ENCODE measurements around the gene ENPP4.

Gene ENPP4

GRCh38 chr6:46129629-46130511 lies at the start of gene ENPP4 (continued):
- TF ChIP-seq PATZ1 (tag by site-specific recombination; IDR thresholded peaks at IDR 0.05), result peak; percentile 44; the same call in 1 of the 2 replicates
- TF ChIP-seq, protein P1, sequence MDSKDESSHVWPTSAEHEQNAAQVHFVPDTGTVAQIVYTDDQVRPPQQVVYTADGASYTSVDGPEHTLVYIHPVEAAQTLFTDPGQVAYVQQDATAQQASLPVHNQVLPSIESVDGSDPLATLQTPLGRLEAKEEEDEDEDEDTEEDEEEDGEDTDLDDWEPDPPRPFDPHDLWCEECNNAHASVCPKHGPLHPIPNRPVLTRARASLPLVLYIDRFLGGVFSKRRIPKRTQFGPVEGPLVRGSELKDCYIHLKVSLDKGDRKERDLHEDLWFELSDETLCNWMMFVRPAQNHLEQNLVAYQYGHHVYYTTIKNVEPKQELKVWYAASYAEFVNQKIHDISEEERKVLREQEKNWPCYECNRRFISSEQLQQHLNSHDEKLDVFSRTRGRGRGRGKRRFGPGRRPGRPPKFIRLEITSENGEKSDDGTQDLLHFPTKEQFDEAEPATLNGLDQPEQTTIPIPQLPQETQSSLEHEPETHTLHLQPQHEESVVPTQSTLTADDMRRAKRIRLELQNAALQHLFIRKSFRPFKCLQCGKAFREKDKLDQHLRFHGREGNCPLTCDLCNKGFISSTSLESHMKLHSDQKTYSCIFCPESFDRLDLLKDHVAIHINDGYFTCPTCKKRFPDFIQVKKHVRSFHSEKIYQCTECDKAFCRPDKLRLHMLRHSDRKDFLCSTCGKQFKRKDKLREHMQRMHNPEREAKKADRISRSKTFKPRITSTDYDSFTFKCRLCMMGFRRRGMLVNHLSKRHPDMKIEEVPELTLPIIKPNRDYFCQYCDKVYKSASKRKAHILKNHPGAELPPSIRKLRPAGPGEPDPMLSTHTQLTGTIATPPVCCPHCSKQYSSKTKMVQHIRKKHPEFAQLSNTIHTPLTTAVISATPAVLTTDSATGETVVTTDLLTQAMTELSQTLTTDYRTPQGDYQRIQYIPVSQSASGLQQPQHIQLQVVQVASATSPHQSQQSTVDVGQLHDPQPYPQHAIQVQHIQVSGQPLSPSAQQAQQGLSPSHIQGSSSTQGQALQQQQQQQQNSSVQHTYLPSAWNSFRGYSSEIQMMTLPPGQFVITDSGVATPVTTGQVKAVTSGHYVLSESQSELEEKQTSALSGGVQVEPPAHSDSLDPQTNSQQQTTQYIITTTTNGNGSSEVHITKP (tag by site-specific recombination; IDR thresholded peaks at IDR 0.05), result peak; percentile 81
- no peak for TF ChIP-seq MYNN (tag by site-specific recombination; IDR thresholded peaks at IDR 0.05; ENCODE audit: borderline replicate concordance)
- no peak for TF ChIP-seq ZNF624 (tag by site-specific recombination; IDR thresholded peaks at IDR 0.05)
- TF ChIP-seq GLIS1 (tag by site-specific recombination; IDR thresholded peaks at IDR 0.05), result peak; percentile 57; the same call in 1 of the 2 replicates
- no peak for TF ChIP-seq IKZF3 (tag by site-specific recombination; IDR thresholded peaks at IDR 0.05)
- TF ChIP-seq, protein P2, sequence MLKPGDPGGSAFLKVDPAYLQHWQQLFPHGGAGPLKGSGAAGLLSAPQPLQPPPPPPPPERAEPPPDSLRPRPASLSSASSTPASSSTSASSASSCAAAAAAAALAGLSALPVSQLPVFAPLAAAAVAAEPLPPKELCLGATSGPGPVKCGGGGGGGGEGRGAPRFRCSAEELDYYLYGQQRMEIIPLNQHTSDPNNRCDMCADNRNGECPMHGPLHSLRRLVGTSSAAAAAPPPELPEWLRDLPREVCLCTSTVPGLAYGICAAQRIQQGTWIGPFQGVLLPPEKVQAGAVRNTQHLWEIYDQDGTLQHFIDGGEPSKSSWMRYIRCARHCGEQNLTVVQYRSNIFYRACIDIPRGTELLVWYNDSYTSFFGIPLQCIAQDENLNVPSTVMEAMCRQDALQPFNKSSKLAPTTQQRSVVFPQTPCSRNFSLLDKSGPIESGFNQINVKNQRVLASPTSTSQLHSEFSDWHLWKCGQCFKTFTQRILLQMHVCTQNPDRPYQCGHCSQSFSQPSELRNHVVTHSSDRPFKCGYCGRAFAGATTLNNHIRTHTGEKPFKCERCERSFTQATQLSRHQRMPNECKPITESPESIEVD (tag by site-specific recombination; IDR thresholded peaks at IDR 0.05), result no peak
- TF ChIP-seq KLF7 (tag by site-specific recombination; IDR thresholded peaks at IDR 0.05; ENCODE audit: borderline replicate concordance), result 0 out of 2 replicates have a peak, but pooled peaks have one; percentile 34
- no peak for TF ChIP-seq ZBTB21 (tag by site-specific recombination; IDR thresholded peaks at IDR 0.05)
- TF ChIP-seq, protein P3, sequence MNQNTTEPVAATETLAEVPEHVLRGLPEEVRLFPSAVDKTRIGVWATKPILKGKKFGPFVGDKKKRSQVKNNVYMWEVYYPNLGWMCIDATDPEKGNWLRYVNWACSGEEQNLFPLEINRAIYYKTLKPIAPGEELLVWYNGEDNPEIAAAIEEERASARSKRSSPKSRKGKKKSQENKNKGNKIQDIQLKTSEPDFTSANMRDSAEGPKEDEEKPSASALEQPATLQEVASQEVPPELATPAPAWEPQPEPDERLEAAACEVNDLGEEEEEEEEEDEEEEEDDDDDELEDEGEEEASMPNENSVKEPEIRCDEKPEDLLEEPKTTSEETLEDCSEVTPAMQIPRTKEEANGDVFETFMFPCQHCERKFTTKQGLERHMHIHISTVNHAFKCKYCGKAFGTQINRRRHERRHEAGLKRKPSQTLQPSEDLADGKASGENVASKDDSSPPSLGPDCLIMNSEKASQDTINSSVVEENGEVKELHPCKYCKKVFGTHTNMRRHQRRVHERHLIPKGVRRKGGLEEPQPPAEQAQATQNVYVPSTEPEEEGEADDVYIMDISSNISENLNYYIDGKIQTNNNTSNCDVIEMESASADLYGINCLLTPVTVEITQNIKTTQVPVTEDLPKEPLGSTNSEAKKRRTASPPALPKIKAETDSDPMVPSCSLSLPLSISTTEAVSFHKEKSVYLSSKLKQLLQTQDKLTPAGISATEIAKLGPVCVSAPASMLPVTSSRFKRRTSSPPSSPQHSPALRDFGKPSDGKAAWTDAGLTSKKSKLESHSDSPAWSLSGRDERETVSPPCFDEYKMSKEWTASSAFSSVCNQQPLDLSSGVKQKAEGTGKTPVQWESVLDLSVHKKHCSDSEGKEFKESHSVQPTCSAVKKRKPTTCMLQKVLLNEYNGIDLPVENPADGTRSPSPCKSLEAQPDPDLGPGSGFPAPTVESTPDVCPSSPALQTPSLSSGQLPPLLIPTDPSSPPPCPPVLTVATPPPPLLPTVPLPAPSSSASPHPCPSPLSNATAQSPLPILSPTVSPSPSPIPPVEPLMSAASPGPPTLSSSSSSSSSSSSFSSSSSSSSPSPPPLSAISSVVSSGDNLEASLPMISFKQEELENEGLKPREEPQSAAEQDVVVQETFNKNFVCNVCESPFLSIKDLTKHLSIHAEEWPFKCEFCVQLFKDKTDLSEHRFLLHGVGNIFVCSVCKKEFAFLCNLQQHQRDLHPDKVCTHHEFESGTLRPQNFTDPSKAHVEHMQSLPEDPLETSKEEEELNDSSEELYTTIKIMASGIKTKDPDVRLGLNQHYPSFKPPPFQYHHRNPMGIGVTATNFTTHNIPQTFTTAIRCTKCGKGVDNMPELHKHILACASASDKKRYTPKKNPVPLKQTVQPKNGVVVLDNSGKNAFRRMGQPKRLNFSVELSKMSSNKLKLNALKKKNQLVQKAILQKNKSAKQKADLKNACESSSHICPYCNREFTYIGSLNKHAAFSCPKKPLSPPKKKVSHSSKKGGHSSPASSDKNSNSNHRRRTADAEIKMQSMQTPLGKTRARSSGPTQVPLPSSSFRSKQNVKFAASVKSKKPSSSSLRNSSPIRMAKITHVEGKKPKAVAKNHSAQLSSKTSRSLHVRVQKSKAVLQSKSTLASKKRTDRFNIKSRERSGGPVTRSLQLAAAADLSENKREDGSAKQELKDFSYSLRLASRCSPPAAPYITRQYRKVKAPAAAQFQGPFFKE (tag by site-specific recombination; IDR thresholded peaks at IDR 0.05; ENCODE audit: borderline replicate concordance), result no peak
- no peak for TF ChIP-seq ZNF518A (tag by site-specific recombination; conservative IDR thresholded peaks at IDR 0.05; ENCODE audit: low read depth)
- no peak for TF ChIP-seq ZNF837 (tag by site-specific recombination; IDR thresholded peaks at IDR 0.05)
